Adrenal gland (tissue), 12 donors: ENCODE results near the gene ADORA2A. TPM values are rescaled to one million over a fixed set of nuclear protein-coding genes. Genes with fewer than 3 reads are reported as not detected.

Source experiments
- DNase-seq, 7 donors: peaks; one replicate each; pipeline ENCODE4 v3.0.0-alpha.2; 2019 to 2020
- H3K27ac ChIP-seq, 5 donors: fragments of 200-600 bp; sonication (generic) in 4 of 5; 1 replicate in 3 of 5; 2 replicates in 2 of 5; pipeline versions ENCODE4 v1.5.1 to v1.8.0; 2016 to 2020; ENCODE audit warnings: mild to moderate bottlenecking in 1 of 5
- H3K27me3 ChIP-seq: fragments of 200-600 bp; 2 replicates; pipeline ENCODE4 v1.8.0; 2021
- H3K36me3 ChIP-seq, 2 donors: fragments of 200-600 bp; replicated peaks in 1 of 2; 1 replicate in 1 of 2; 2 replicates in 1 of 2; pipeline versions ENCODE4 v1.5.1 to v1.8.0; 2018 to 2022
- H3K4me1 ChIP-seq, 2 donors: fragments of 200-600 bp; replicated peaks in 1 of 2; 1 replicate in 1 of 2; 2 replicates in 1 of 2; pipeline versions ENCODE4 v1.5.1 to v1.8.0; 2018 to 2021
- H3K4me3 ChIP-seq, 4 donors: fragments of 200-600 bp; sonication (generic) in 3 of 4; one replicate each; pipeline ENCODE4 v1.5.1; 2016 to 2018
- H3K9me3 ChIP-seq, 3 donors: fragments of 200-600 bp; sonication (generic) in 1 of 3; replicated peaks in 1 of 3; 1 replicate in 2 of 3; 2 replicates in 1 of 3; pipeline versions ENCODE4 v1.5.1 to v1.8.0; 2016 to 2021
- POLR2A ChIP-seq, 2 donors: fragments of 450-650 bp; IDR thresholded peaks; one replicate each; pipeline ENCODE4 v1.6.1; 2017; ENCODE audit warnings: antibody characterized with exemption in 2 of 2, mild to moderate bottlenecking in 2 of 2, moderate library complexity in 1 of 2
- WGBS, 4 donors: extraction: QIAGEN DNeasy Blood & Tissue Kit in 2 of 4; methylation state at CpG; one replicate each; pipeline versions ENCODE4 v1.1.5 to v1.1.7; 2013 to 2017; 5-methylcytosine and 5-hydroxymethylcytosine counted together
- intact Hi-C, 2 donors: fragments of 100-400 bp; cut with DNase I; formaldehyde crosslinking; loops; one replicate each; pipeline versions ENCODE4 v1.14.1 to v1.15.0; 2022 to 2023
- polyA plus RNA-seq, 3 donors: library from polyadenylated mRNA; stranded (reverse); fragments of 200-250 nt in 2 of 3; fragments of 350-450 nt in 1 of 3; fragmentation: Illumina TruSeq in 1 of 3; extraction: RNeasy Lipid Tissue Mini Kit (QIAGEN cat#74804) in 1 of 3; gene quantifications; one replicate each; pipeline ENCODE4 v1.2.3, GENCODE V29; 2013 to 2014
- total RNA-seq, 9 donors: library from RNA; depleted of rRNA in 4 of 9; stranded (reverse); fragments of >200 nt in 4 of 9; fragments of 120-200 nt in 1 of 9; fragmentation: NEBNext Ultra II Directional in 1 of 9; extraction: Animal tissue kit (Norgen Biotek cat#: 25700) in 1 of 9; gene quantifications; one replicate each; pipeline versions ENCODE4 v1.1.0 to v1.2.4, GENCODE V29; 2013 to 2023
- TF ChIP-seq, protein P1 (sequence below), 6 experiments: fragments of 450-650 bp in 4 of 6; fragments of 200-600 bp in 2 of 6; sonication (generic) in 1 of 6; IDR thresholded peaks; 1 replicate in 5 of 6; 2 replicates in 1 of 6; pipeline versions ENCODE4 v1.5.1 to v1.8.0; 2016 to 2021; ENCODE audit warnings: antibody characterized with exemption in 6 of 6, mild to moderate bottlenecking in 2 of 6, moderate library complexity in 1 of 6
- donor health status: healthy with polysubstance abuse.
- donor health status: Bipolar disorder and iron deficiency.
- donor health status: DM: yes; HTN: yes; CAD: no.
- donor health status: DM: no; HTN: no; CAD: no.
- donor health status: DM: no; HTN: no; CAD: no.
- donor health status: DM: yes; HTN: yes; CAD: no.

ADORA2A gene
- total and polyA plus RNA-seq, 12 donors = 2.9 to 16.4 (median 6.5) TPM

DNA sequence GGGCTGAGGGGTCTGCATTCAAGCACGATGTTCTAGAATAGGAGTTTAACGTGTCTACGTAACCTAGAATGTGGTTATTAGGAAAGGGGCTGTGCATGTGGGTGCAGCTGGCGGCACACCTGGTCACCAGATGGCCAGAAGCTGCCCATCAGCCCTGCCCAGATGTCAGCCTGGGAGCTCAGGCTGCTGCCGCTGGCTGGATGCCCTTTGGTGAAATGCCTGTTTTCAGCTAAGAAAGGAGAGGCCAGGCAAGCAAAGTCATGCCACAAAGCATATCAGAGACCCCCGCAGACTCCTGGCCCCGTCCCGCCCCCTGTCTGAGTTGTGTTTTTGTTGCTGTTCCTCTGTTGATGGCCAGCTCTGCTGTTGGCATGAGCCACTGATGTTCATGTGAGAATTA is 11.3 kb upstream of the ADORA2A start:
- Histone ChIP-seq H3K36me3 (peaks cover 0 to 29% of the 10 kb centered on the region in 2 donors), H3K9me3 (no peaks in the 10 kb centered on the region), H3K27me3 (no peaks in the 10 kb centered on the region), H3K4me3 (no peak overlapping the region), H3K27ac (no peak overlapping the region), H3K4me1 (peaks cover 0 to 8% of the 10 kb centered on the region in 2 donors)
- intact Hi-C loops = no loop called here
- WGBS, 4 donors = 88 to 96% (median 91%) methylated on average over 7 to 8 of the region's 8 CpGs
- no peak for DNase-seq
- TF ChIP-seq, protein P1, sequence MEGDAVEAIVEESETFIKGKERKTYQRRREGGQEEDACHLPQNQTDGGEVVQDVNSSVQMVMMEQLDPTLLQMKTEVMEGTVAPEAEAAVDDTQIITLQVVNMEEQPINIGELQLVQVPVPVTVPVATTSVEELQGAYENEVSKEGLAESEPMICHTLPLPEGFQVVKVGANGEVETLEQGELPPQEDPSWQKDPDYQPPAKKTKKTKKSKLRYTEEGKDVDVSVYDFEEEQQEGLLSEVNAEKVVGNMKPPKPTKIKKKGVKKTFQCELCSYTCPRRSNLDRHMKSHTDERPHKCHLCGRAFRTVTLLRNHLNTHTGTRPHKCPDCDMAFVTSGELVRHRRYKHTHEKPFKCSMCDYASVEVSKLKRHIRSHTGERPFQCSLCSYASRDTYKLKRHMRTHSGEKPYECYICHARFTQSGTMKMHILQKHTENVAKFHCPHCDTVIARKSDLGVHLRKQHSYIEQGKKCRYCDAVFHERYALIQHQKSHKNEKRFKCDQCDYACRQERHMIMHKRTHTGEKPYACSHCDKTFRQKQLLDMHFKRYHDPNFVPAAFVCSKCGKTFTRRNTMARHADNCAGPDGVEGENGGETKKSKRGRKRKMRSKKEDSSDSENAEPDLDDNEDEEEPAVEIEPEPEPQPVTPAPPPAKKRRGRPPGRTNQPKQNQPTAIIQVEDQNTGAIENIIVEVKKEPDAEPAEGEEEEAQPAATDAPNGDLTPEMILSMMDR (IDR thresholded peaks at IDR 0.05) = no peak
- no peak for TF ChIP-seq POLR2A (IDR thresholded peaks at IDR 0.05)

DNA sequence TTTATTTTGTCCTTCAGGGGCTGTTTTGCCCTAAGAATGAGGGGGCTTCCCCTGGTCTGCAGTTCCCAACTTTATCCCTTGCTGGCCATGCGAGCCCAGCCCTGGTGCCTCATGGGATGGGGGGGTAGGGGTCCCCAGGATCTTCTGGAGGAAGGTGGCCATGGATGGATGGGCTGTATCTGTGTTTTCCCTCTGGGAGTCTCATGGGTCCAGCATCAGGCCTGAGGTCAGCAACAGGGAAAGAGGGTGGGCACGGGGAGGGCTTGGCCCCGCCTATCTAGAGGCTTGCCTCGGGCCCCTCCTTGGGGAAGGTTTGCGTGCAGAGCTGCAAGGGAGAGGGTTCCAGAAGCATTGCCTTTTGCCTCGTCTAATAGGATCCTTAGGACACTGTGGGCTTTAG is 10.8 kb upstream of the ADORA2A start:
- Histone ChIP-seq H3K4me1 (peaks cover 0 to 8% of the 10 kb centered on the region in 2 donors), H3K4me3 (no peak overlapping the region), H3K27me3 (no peaks in the 10 kb centered on the region), H3K9me3 (no peaks in the 10 kb centered on the region), H3K36me3 (peaks cover 0 to 27% of the 10 kb centered on the region in 2 donors), H3K27ac (no peak overlapping the region)
- intact Hi-C loops = no loop called here
- WGBS, 4 donors = 78 to 92% (median 86%) methylated on average over 5 to 6 of the region's 6 CpGs
- DNase-seq = no peak
- TF ChIP-seq POLR2A (IDR thresholded peaks at IDR 0.05) = no peak
- TF ChIP-seq, protein P1 (IDR thresholded peaks at IDR 0.05) = no peak

DNA sequence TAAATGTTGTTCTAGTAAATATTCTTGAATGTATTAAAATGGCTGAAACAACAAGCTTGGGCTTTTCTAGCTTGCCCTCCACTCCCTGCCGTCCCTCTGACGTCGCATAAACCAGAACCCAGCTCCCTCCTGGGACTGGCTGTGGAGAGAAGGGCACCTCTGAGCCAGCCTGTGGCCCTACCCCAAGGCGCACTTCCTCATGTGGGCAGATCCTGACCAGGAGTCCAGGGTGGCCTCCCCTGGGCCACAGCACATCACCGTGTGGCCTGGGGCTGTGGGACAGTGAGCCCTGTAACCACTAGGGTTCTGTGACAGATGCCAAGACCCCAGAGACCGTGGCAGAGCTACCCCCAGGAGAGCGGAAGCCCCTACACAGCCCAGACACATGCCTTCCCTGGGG is 10.2 kb upstream of the ADORA2A start:
- intact Hi-C loops = no loop called here
- WGBS, 4 donors = 93 to 97% (median 95%) methylated on average over 3 to 7 of the region's 7 CpGs
- peaks cover 0 to 24% of the 10 kb centered on the region in 2 donors for H3K36me3 ChIP-seq

DNA sequence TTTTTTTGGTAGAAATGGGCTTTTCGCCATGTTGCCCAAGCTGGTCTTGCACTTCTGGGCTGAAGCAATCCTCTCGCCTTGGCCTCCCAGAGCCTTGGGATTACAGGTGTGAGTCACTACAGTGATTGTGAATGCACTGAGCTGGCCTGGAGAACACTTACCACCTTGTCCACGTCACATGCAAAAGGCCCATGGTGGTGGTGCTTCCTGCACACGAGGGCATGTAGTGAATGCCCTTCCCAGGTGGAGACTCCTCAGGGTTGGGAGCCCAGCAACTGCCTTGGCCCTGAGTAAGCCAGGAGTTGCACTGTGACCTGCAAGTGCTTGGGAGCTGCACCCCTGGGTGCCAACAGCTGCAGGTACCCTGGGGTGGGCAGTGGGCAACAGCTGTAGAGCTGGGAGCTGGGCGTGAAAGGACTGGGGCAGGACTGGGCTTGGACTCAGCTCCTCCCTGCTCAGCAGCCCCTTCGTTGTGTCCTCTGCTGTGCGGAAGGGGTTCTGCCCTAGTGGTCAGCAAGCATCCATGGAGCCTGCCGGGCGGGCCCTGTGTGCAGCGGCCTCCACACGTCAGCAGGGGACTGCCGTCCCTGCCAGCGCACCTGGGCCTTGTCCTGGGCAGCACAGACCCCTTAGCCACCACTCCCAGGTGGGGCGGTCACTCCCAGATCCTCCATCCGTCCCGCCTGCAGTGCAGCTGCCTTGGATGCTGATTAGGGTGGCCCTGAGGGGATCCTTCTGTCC is 9.3 kb upstream of the ADORA2A start:
- peaks cover 0 to 24% of the 10 kb centered on the region in 2 donors for H3K36me3 ChIP-seq
- intact Hi-C loops = no loop called here
- DNase-seq = no peak
- H3K27me3 ChIP-seq = no peaks in the 10 kb centered on the region
- peaks cover 0 to 8% of the 10 kb centered on the region in 2 donors for H3K4me1 ChIP-seq
- 87 to 95% (median 89%) methylated on average over 7 to 16 of the region's 16 CpGs for WGBS, 4 donors
- TF ChIP-seq POLR2A (IDR thresholded peaks at IDR 0.05) = no peak
- TF ChIP-seq, protein P1 (IDR thresholded peaks at IDR 0.05) = no peak
- no peaks in the 10 kb centered on the region for H3K9me3 ChIP-seq
- H3K27ac ChIP-seq = no peak overlapping the region
- no peak overlapping the region for H3K4me3 ChIP-seq

More for the DNA sequence above, 10.2 kb upstream of the ADORA2A start:
- peaks cover 0 to 8% of the 10 kb centered on the region in 2 donors for H3K4me1 ChIP-seq
- no peak overlapping the region for H3K4me3 ChIP-seq
- no peak for DNase-seq
- no peak for TF ChIP-seq POLR2A (IDR thresholded peaks at IDR 0.05)
- TF ChIP-seq, protein P1 (IDR thresholded peaks at IDR 0.05) = no peak
- no peaks in the 10 kb centered on the region for H3K9me3 ChIP-seq
- no peaks in the 10 kb centered on the region for H3K27me3 ChIP-seq
- no peak overlapping the region for H3K27ac ChIP-seq
